Endothelial cell of umbilical vein (primary cell): Measurements from ENCODE around the gene HOXA11. TPM values are rescaled to one million over a fixed set of nuclear protein-coding genes. Genes with fewer than 3 reads are reported as not detected.

Experiments
- BruUV-seq: library from RNA; stranded (reverse); fragments of 400-500 nt; replicated peaks from 2 replicates; lab custom pipeline; 2021; lab: Mats Ljungman, UMichigan
- CTCF ChIA-PET: fragments of 300-600, 350-600 bp; sonication (Branson Sonifier 250); formaldehyde crosslinking; loops from one replicate; lab custom pipeline; 2021; ENCODE audit warnings: antibody characterized with exemption, inconsistent platforms; lab: Charles Lee
- POLR2A ChIA-PET: fragments of 300-600, 350-600 bp; sonication (Branson Sonifier 250); formaldehyde crosslinking; loops from one replicate; lab custom pipeline; 2021; ENCODE audit warnings: antibody characterized with exemption, inconsistent platforms; lab: Charles Lee
- DNase-seq: peaks from one replicate; pipeline ENCODE4 v3.0.0-alpha.2; 2011; ENCODE audit warnings: low read depth, low spot score
- FAIRE-seq: peaks from 2 replicates; lab custom pipeline; 2011; peaks lifted over from hg19 to GRCh38; lab: Jason Lieb, UNC
- H2AFZ ChIP-seq: 2 replicates; pipeline ENCODE4 v1.6.0; 2012; ENCODE audit warnings: low read depth, low read length, control low read depth, inconsistent platforms
- H3K27ac ChIP-seq: 2 replicates; pipeline ENCODE4 v1.5.1; 2011; ENCODE audit warnings: low read depth, mild to moderate bottlenecking, control low read depth, low read length, moderate library complexity; ENCODE audit not compliant: insufficient read depth
- H3K27me3 ChIP-seq, 2 experiments: 2 replicates each; pipeline versions ENCODE4 v1.6.0 to v1.6.1; 2011; ENCODE audit warnings: low read length in 2 of 2, mixed read lengths in 1 of 2; ENCODE audit not compliant: control insufficient read depth in 2 of 2, insufficient read depth in 2 of 2
- H3K36me3 ChIP-seq, 2 experiments: 2 replicates in 1 of 2; 3 replicates in 1 of 2; pipeline ENCODE4 v1.5.1; 2011; ENCODE audit warnings: low read length in 2 of 2, mild to moderate bottlenecking in 1 of 2, moderate library complexity in 1 of 2; ENCODE audit not compliant: control insufficient read depth in 2 of 2, insufficient read depth in 2 of 2; ENCODE audit errors: extremely low read depth in 1 of 2
- H3K4me1 ChIP-seq: 3 replicates; pipeline ENCODE4 v1.5.1; 2011; ENCODE audit warnings: mild to moderate bottlenecking, low read length; ENCODE audit not compliant: control insufficient read depth, insufficient read depth; ENCODE audit errors: extremely low read depth
- H3K4me2 ChIP-seq: 2 replicates; pipeline ENCODE4 v1.6.1; 2011; ENCODE audit warnings: low read length, control low read depth, mixed read lengths; ENCODE audit not compliant: insufficient read depth
- H3K4me3 ChIP-seq, 3 experiments: fragments of 200-600 bp in 1 of 3; sonication (generic), shearing (Covaris generic) in 1 of 3; replicated peaks in 1 of 3; 2 replicates each; pipeline ENCODE4 v1.5.1; 2011 to 2016; ENCODE audit warnings: control low read depth in 3 of 3, low read length in 3 of 3, mild to moderate bottlenecking in 2 of 3, inconsistent platforms in 1 of 3, low read depth in 1 of 3, moderate library complexity in 1 of 3; ENCODE audit not compliant: insufficient read depth in 1 of 3
- H3K79me2 ChIP-seq: 2 replicates; pipeline ENCODE4 v1.6.0; 2012; ENCODE audit warnings: low read length, inconsistent platforms; ENCODE audit not compliant: control insufficient read depth, insufficient read depth
- H3K9ac ChIP-seq: replicated peaks from 2 replicates; pipeline ENCODE3; 2011; ENCODE audit warnings: low read length, control low read depth; ENCODE audit not compliant: insufficient read depth; ENCODE audit errors: extremely low read depth
- H3K9me1 ChIP-seq: replicated peaks from 3 replicates; pipeline ENCODE4 v1.6.0; 2011; ENCODE audit warnings: mild to moderate bottlenecking, low read length; ENCODE audit not compliant: control insufficient read depth, insufficient read depth; ENCODE audit errors: extremely low read depth
- H3K9me3 ChIP-seq: replicated peaks from 2 replicates; pipeline ENCODE4 v1.5.1; 2012; ENCODE audit warnings: low read length, inconsistent platforms; ENCODE audit not compliant: control insufficient read depth, insufficient read depth
- H4K20me1 ChIP-seq: replicated peaks from 2 replicates; pipeline ENCODE3; 2011; ENCODE audit warnings: mild to moderate bottlenecking, low read length; ENCODE audit not compliant: control insufficient read depth, insufficient read depth; ENCODE audit errors: extremely low read depth
- CTCF ChIP-seq, 2 donors: IDR thresholded peaks; 1 replicate in 1 of 2; 2 replicates in 1 of 2; pipeline ENCODE4 v1.5.1; 2011; ENCODE audit warnings: low read length in 2 of 2, mild to moderate bottlenecking in 2 of 2, moderate library complexity in 2 of 2, control low read depth in 1 of 2, inconsistent platforms in 1 of 2, low read depth in 1 of 2; ENCODE audit not compliant: insufficient read depth in 1 of 2; ENCODE audit errors: extremely low read depth in 1 of 2
- EZH2 ChIP-seq: IDR thresholded peaks from 2 replicates; pipeline ENCODE4 v1.6.1; 2012; ENCODE audit warnings: borderline replicate concordance, low read depth, mild to moderate bottlenecking, moderate library complexity, low read length, inconsistent platforms; ENCODE audit not compliant: severe bottlenecking
- FOS ChIP-seq: IDR thresholded peaks from 2 replicates; pipeline ENCODE4 v1.6.1; 2011; ENCODE audit warnings: mild to moderate bottlenecking, low read length, moderate library complexity, borderline replicate concordance; ENCODE audit not compliant: insufficient read depth
- GATA2 ChIP-seq: IDR thresholded peaks from 2 replicates; pipeline ENCODE4 v1.7.0; 2011; ENCODE audit warnings: low read depth, mild to moderate bottlenecking, moderate library complexity, mixed read lengths, low read length; ENCODE audit not compliant: insufficient read length, insufficient read depth
- JUN ChIP-seq: IDR thresholded peaks from 2 replicates; pipeline ENCODE4 v1.6.1; 2011; ENCODE audit warnings: borderline replicate concordance, low read depth; ENCODE audit not compliant: insufficient read length, insufficient read depth
- MYC ChIP-seq: IDR thresholded peaks from one replicate; pipeline ENCODE4 v1.6.1; 2011; ENCODE audit warnings: mild to moderate bottlenecking, low read depth, low read length
- POLR2A ChIP-seq: IDR thresholded peaks from 2 replicates; pipeline ENCODE4 v1.6.1; 2012; ENCODE audit warnings: low read depth, mild to moderate bottlenecking, control low read depth, low read length
- POLR2AphosphoS5 ChIP-seq: IDR thresholded peaks from 2 replicates; pipeline ENCODE4 v1.6.1; 2012; ENCODE audit warnings: low read depth, mild to moderate bottlenecking, control low read depth, low read length, moderate library complexity; ENCODE audit not compliant: insufficient read depth
- dilution Hi-C: fragments of 300-500 bp; cut with MboI; formaldehyde crosslinking; loops from one replicate; pipeline ENCODE4 v1.15.0; 2019; ENCODE audit warnings: low sequenced_read_pairs; ENCODE audit not compliant: extremely low pct_ligation_motif_present
- intact Hi-C: fragments of 100-400 bp; cut with micrococcal nuclease; formaldehyde crosslinking; loops from one replicate; pipeline ENCODE4 v1.10.0; 2022
- polyA plus RNA-seq, 4 experiments: library from polyadenylated mRNA; depleted of rRNA in 3 of 4; stranded (reverse) in 3 of 4; unstranded in 1 of 4; fragments of >200 nt; gene quantifications; 2 replicates each; pipeline versions ENCODE4 v1.2.1 to v1.2.3, GENCODE V29; 2011 to 2012; ENCODE audit warnings: missing spikeins in 1 of 4
- total RNA-seq: library from RNA; stranded (reverse); gene quantifications from 2 replicates; pipeline ENCODE4 v1.2.3, GENCODE V29; 2021
- TF ChIP-seq, protein P1 (sequence below): IDR thresholded peaks from 2 replicates; pipeline ENCODE4 v1.6.1; 2011; ENCODE audit not compliant: insufficient read depth, insufficient read length

Gene HOXA11
- total and polyA plus RNA-seq, 2 donors (not counting 3 experiments of a cell fraction or from before 2014, with no cell fraction given), result 10.4 to 16.7 TPM

- Histone ChIP-seq H3K27ac (peak overlapping the region; percentile 96), H3K4me2 (peak overlapping the region; percentile 92), H2AFZ (no peak overlapping the region), H3K4me3 (peak overlapping the region; percentile 14 to 85 (median 54)), H3K9ac (peak overlapping the region; percentile 78), H3K36me3 (no peaks in the 10 kb centered on the region), H3K9me3 (no peaks in the 10 kb centered on the region), H3K4me1 (peaks cover 68% of the 10 kb centered on the region), H3K79me2 (peaks cover 97% of the 10 kb centered on the region), H3K27me3 (no peaks in the 10 kb centered on the region), H4K20me1 (no peaks in the 10 kb centered on the region), H3K9me1 (no peaks in the 10 kb centered on the region)
- ChIA-PET POLR2A (interaction anchor here (0.7 to 2.6 kb wide), 8 partner anchors 9 to 463 kb away, joined by 3 to 15 read pairs (median 6); partner anchors contain the start of gene HOXA9), CTCF (interaction anchor here (0.9 to 5.6 kb wide), 11 partner anchors 9 to 783 kb away, joined by 3 to 83 read pairs (median 13); partner anchors contain the start of genes HOXA10, HOXA5 and HOXA9)
- FAIRE-seq (no peak), DNase-seq (no peak)
- BruUV-seq, result no TSS peak
- dilution Hi-C loops, result loop anchor here (25.0 kb wide), 1 partner anchor 966 kb away; no protein-coding TSS in a partner anchor
- no peak for TF ChIP-seq JUN
- no peak for TF ChIP-seq MYC
- TF ChIP-seq GATA2, result no peak
- TF ChIP-seq FOS, result no peak
- no peak for TF ChIP-seq POLR2A
- no peak for TF ChIP-seq EZH2
- TF ChIP-seq, protein P1, sequence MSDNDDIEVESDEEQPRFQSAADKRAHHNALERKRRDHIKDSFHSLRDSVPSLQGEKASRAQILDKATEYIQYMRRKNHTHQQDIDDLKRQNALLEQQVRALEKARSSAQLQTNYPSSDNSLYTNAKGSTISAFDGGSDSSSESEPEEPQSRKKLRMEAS, result no peak
- TF ChIP-seq CTCF (IDR thresholded peaks at IDR 0.05; ENCODE audit: extremely low read depth in 1 of 2, insufficient read depth in 1 of 2, low read depth in 1 of 2, low read length in 2 of 2), result no peak
- TF ChIP-seq POLR2AphosphoS5, result no peak
- intact Hi-C loops, result no loop called here
Measured at GRCh38 chr7:27152816-27153442, 32.1 kb downstream of the HOXA11 start.
